GM18867 (cell line): Measurements from ENCODE around the gene LAMC3.

Source experiments
- ATAC-seq: cut with Tn5 transposase; IDR thresholded peaks from one replicate; pipeline ENCODE4 v1.9.1; 2021; ENCODE audit warnings: mild to moderate bottlenecking, moderate library complexity; ENCODE audit not compliant: unreplicated experiment

The LAMC3 gene

GRCh38 chr9:130977811-130978221 is 31.2 kb upstream of the LAMC3 start:
- ATAC-seq, result no peak

GRCh38 chr9:130979591-130980385 is 29.2 kb upstream of the LAMC3 start:
- no peak for ATAC-seq

GRCh38 chr9:130980526-130980925 is 28.4 kb upstream of the LAMC3 start:
- no peak for ATAC-seq

GRCh38 chr9:130981002-130981755 is 27.8 kb upstream of the LAMC3 start:
- no peak for ATAC-seq

- no peak for ATAC-seq
These were observed 27.2 kb upstream of the LAMC3 start for GRCh38 chr9:130981756-130982137.

GRCh38 chr9:130982636-130983358 is 26.2 kb upstream of the LAMC3 start:
- ATAC-seq, result no peak

- no peak for ATAC-seq
These were observed 25.7 kb upstream of the LAMC3 start for GRCh38 chr9:130983359-130983670.

GRCh38 chr9:130983970-130984369 is 25.0 kb upstream of the LAMC3 start:
- ATAC-seq, result no peak

GRCh38 chr9:130984521-130984920 is 24.5 kb upstream of the LAMC3 start:
- ATAC-seq, result no peak

- ATAC-seq, result no peak
These were observed 23.9 kb upstream of the LAMC3 start for GRCh38 chr9:130985029-130985428.

GRCh38 chr9:130985606-130986162 is 23.3 kb upstream of the LAMC3 start:
- ATAC-seq, result no peak

GRCh38 chr9:130986356-130986965 is 22.5 kb upstream of the LAMC3 start:
- no peak for ATAC-seq

- ATAC-seq, result no peak
These were observed 21.9 kb upstream of the LAMC3 start for GRCh38 chr9:130987054-130987453.

GRCh38 chr9:130987738-130988399 is 21.1 kb upstream of the LAMC3 start:
- no peak for ATAC-seq

- ATAC-seq, result no peak
These were observed 20.6 kb upstream of the LAMC3 start for GRCh38 chr9:130988400-130988747.

GRCh38 chr9:130988905-130989304 is 20.1 kb upstream of the LAMC3 start:
- no peak for ATAC-seq

- no peak for ATAC-seq
These were observed 19.6 kb upstream of the LAMC3 start for GRCh38 chr9:130989391-130989790.

- no peak for ATAC-seq
These were observed 19.1 kb upstream of the LAMC3 start for GRCh38 chr9:130989891-130990290.

GRCh38 chr9:130990306-130990977 is 18.5 kb upstream of the LAMC3 start:
- ATAC-seq, result no peak
